SK-N-DZ (cell line): ENCODE measurements around the gene ACAP1.
"Not testable (repeated sequence)": the region's sequence is repeated elsewhere in the genome, so short reads cannot be mapped to it uniquely, and the experiment has no call there.

Experiments
- DNase-seq: peaks from one replicate; pipeline ENCODE4 v3.0.0-alpha.2; 2015; ENCODE audit warnings: low spot score

The ACAP1 gene

GRCh38 chr17:7355053-7355452, 18.7 kb downstream of the ACAP1 start, which contains the start of gene TMEM95:
TMEM95 (plus strand) TSS chr17:7355156; CDS start chr17:7355205, 49 bp downstream.
- DNase-seq: no peak

DNA sequence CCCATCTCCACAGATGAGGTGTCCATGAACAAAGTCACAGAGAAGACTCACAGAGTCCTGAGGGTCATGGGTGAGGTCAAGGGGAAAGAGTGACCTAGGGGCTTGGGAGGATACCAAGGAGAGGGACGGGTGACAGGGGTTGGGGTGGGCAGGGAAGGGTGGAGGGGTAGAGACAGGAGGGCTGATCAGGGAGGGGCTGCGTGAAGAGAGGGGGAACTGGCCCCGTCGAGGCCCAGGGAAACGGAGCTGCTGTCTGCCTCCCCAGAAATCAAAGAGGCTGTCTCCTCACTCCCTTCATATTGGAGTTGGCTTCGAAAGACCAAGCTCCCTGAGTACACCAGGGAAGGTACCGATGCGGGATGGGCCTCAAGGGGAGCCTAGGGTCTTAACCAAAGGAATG, 19.2 kb downstream of the ACAP1 start:
- no peak for DNase-seq

GRCh38 chr17:7356072-7356549, 19.8 kb downstream of the ACAP1 start:
- peak; percentile 83 for DNase-seq

DNA sequence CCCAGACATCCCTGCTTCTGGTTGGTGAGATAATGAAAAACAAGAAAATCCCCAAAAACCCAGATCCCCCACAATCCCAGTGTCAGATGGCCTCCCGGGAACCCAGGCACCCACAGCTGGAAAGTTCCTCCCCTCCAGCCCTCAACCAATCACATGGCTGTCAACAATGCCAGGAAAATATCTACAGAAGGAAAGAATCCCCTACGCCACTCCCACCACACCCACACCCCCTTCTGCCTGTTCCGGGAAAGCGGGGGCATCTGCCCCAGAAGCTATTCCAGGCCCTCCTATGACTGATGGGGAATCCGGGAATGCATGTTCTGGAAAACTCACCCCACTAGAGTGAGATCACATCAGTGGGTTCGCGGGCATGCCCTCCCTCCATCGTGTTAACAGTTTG, 20.4 kb downstream of the ACAP1 start:
- no peak for DNase-seq

DNA sequence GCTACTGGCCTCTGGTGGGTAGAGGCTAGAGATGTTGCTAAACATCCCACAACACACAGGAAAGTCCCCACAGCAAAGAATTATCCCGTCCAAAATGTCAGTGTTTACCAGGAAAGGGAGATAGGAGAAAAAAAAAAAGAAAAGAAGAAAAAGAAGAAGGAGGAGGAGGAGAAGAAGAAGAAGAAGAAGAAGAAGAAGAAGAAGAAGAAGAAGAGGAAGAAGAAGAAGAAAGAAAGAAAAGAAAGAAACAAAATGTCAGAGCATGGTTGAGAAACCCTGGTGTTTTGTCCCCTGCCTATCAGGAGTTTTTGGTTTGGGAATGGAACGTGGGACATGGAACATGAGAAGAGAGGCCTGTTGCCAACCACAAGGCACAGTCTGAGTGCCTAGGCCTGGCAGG, 21.1 kb downstream of the ACAP1 start:
- DNase-seq: no peak

DNA sequence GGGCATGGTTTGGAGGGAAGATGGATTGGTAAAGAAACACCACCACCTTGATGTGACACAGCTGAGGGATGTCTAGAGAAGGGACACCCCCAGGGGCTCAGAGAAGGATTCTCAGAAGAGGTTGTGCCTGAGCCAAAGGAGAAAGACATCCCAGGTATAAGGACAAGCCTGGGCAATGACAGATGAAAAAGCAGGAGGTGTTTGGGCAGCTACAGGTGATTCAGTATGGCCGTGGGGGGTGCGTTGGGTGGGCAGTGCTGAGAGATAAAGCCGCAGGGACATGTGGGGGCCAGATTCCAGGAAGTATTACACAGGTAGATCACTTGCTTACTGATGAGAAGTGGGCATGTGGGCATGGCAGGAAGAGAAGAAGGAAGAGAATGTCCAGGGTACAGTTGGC, 25.6 kb downstream of the ACAP1 start:
- DNase-seq: no peak

DNA sequence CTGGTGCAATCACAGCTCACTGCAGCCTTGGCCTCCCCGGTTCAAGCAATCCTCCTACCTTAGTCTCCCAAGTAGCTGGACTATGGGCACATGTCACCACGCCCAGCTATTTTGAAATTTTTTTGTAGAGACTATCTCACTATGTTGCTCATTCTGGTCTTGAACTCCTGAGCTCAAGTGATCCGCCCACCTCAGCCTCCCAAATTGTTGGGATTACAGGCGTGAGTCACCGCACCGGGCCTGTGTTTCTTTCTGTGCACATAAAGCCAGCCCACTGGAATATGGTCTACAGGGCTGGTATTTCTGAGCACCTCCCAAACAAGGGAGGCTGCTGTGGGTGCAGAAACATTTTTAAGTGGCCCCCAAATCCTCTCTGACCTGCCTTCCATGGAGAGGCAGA, 27.0 kb downstream of the ACAP1 start:
- no peak for DNase-seq

DNA sequence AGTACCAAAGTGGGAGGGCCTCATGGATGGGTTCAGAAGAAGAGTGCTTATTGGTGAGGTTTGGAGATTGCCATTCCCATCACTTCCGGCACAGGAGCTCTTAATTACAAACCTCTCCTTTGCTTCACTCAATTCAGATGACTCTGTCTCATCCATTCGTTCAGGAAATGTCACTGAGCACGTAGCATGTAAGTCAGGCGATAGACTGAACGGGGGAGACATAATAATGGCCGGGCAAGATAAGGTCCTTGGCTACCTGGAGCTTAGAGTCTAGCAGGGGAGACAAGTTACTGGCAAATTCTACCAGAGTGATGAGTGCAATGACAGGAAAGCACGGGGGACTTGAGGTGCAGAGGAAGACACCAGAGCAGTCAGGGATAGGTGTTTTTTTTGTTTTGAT, 29.6 kb downstream of the ACAP1 start:
- DNase-seq: not testable (repeated sequence)

- DNase-seq: no peak
These were observed 30.8 kb downstream of the ACAP1 start for GRCh38 chr17:7367083-7367482.

DNA sequence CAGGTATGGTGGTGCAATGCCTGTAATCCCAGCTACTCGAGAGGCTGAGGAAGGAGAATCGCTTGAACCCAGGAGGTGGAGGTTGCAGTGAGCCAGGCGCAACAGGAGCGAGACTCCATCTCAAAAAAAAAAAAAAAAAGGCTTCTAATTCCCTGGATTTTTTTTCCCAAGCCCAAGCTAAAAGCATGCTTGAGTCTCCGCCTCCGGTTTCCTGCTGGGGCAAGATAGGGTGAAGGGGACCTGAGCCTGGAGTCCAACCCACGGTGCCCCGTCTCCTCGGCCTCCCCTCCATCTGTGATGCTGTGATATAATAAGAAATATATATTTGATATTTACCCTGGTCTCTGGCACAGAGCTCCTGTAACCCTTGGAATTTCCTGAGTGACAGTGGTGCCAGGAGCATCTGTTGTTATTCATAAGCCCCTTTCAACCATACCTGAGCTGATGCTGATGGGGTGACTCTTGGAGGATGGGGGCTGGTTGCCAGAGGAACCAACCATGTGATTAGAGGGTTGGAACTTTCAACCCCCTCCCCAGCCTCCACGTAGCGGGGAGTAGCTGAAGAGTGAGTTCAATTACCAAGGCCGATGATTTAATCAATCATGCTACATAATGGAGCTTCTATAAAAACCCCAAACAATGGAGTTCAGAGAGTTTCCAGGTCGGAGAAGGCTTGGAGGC, 31.7 kb downstream of the ACAP1 start:
- DNase-seq: no peak

DNA sequence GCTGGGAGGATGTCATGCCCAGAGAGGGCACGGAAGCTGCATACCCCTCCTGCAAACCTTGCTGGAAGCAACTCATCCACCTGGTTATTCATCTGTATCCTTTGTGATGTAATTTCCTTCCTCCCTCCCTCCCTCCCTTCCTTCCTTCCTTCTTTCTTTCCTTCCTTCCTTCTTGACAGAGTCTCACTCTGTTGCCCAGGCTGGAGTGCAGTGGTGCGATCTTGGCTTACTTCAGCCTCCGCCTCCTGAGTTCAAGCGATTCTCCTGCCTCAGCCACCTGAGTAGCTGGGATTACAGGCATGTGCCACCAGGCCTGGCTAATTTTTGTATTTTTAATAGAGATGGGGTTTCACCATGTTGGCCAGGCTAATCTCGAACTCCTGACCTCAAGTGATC, 32.3 kb downstream of the ACAP1 start:
- DNase-seq: not testable (repeated sequence)

GRCh38 chr17:7369825-7370224, 33.5 kb downstream of the ACAP1 start:
- no peak for DNase-seq

GRCh38 chr17:7370853-7371252, 34.5 kb downstream of the ACAP1 start:
- no peak for DNase-seq

- no peak for DNase-seq
These were observed 38.0 kb downstream of the ACAP1 start for GRCh38 chr17:7374353-7374752.

DNA sequence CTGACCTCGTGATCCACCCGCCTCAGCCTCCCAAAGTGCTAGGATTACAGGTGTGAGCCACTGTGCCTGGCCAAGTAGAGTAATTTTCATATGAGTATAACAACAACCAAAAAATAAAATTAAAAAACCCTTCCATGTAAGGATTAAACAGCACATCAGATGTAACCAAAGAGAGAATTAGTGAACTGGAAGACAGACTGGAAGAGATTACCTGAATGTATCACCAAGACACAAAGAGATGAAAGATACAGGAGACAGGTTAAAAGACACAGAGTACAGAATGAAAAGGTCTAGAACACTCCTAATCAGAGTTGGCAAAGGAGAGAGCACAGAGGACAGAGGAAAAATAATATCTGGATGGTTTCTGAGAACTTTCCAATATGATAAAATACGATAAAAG, 42.8 kb downstream of the ACAP1 start:
- no peak for DNase-seq

DNA sequence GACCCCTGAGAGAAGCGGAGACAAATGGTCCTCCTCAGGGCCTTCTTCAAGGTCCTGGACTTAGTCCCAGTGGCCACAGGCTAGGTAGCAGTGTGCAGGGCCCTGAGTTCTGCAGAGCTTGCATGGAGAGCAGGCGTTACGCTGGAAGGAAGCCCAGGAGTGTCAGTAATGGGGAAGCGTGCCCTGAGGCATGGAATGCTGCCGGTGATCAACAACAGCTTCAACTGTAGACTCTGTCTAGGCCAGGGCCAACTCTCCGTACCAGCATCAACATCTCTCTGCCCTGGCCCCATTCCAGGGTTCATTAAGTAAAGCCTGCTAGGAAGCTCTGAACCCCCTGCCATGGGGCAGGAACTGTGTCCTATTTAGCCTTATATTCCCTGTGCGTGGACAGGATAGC, 44.0 kb downstream of the ACAP1 start:
- no peak for DNase-seq

DNA sequence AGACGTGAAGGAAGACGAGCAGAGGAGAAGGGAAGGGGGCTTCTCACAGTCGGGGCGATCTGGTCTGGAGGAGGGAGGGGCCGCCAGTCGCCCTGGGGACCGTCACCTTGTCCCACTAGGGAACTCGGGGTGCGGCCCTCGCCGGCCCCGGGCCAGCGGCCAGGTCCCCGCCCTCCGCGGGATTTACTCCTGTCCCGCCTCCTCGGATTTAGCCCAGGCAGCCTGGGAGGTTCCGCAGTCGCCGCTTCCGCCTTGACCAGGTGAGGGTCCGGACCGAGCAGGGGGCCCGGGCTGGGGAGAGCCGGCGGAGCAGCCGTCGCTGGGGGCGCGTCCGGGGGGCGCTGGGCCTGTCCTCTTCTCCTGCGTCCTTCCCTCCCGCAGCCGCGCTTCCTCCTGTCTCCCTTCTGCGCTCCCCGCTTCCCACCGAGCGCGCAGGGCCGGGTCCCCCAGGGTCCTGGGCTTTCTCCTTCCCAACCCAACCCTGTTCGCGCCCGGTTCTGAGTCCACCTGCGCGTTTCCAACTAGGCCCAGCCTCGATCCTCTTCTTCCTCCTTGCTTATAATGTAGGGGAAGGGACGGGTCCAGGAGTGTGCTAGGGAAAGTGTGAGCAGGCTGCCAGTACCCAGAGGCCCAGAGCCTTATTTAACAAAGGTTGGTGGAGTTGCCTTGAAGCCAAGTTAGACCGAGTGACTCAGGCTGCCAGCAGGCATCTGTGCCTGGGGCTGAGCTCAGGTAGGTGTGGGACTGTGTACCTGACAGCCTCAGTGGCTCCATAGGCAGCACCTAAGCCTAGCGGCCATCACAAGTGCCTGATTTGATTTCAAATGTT, 44.7 kb downstream of the ACAP1 start, which contains the start of gene TNK1:
Gene TNK1 (plus strand): TSS at position 235 of the 829 bp plus-strand sequence. CDS start 1,838 bp downstream, outside the sequence.
- DNase-seq: no peak

DNA sequence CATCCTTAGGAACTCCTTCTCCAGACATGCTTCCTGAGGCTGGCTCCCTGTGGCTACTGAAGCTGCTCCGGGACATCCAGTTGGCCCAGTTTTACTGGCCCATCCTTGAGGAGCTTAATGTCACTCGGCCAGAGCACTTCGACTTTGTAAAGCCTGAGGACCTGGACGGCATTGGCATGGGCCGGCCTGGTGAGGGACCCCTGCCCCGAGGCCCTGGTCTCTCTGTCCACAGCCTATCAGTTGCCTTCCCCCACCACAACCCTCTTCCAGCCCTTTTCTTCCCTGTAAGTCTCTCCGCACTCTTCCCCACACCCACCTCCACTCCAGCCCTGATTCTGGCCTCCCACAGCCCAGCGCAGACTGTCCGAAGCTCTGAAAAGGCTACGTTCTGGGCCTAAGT, 46.6 kb downstream of the ACAP1 start:
- DNase-seq: no peak

GRCh38 chr17:7383371-7383741, 47.0 kb downstream of the ACAP1 start:
- DNase-seq: no peak

GRCh38 chr17:7383742-7384488, 47.6 kb downstream of the ACAP1 start:
- DNase-seq: peak; percentile 71

GRCh38 chr17:7384489-7385081, 48.3 kb downstream of the ACAP1 start:
- peak; percentile 35 for DNase-seq

DNA sequence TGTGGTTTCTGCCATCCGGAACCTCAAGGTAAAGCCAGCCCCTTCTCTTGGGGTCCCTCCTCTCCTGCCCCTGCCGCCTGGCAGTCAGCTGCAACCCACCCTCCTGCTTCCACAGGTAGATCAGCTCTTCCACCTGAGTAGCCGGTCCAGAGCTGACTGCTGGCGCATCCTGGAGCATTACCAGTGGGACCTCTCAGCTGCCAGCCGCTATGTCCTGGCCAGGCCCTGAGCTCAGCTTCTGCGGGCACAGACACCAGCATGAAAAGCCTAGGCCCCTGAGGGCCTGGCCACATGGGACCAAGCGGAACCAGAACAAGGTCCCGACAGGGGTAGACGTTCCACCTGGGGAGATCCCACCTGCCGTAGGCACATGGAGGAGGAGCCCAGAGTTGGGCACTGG, 52.5 kb downstream of the ACAP1 start:
- no peak for DNase-seq
